Lower leg skin (tissue), 4 donors: ENCODE measurements around the gene CACNG8. TPM values are rescaled to one million over a fixed set of nuclear protein-coding genes. Genes with fewer than 3 reads are reported as not detected.

Experiments
- DNase-seq, 2 donors: peaks; one replicate each; pipeline ENCODE4 v3.0.0-alpha.2; 2019; ENCODE audit warnings: low spot score in 2 of 2
- H3K4me3 ChIP-seq: fragments of 200-600 bp; sonication (generic); 2 replicates; pipeline ENCODE4 v1.5.1; 2017; ENCODE audit warnings: mild to moderate bottlenecking, low read depth; ENCODE audit not compliant: poor library complexity, severe bottlenecking
- CTCF ChIP-seq, 3 donors: fragments of 450-650 bp; IDR thresholded peaks; one replicate each; pipeline ENCODE4 v1.5.1; 2016; ENCODE audit warnings: antibody characterized with exemption in 3 of 3, mild to moderate bottlenecking in 3 of 3, moderate library complexity in 2 of 3
- POLR2A ChIP-seq, 2 donors: fragments of 450-650 bp; IDR thresholded peaks; one replicate each; pipeline ENCODE4 v1.6.1; 2016 to 2017; ENCODE audit warnings: antibody characterized with exemption in 2 of 2, mild to moderate bottlenecking in 1 of 2, moderate library complexity in 1 of 2
- WGBS, 2 donors: methylation state at CpG; one replicate each; pipeline ENCODE4 v1.1.5; 2018; 5-methylcytosine and 5-hydroxymethylcytosine counted together
- intact Hi-C: fragments of 100-400 bp; cut with DNase I; formaldehyde crosslinking; loops from one replicate; pipeline ENCODE4 v1.15.0; 2023; ENCODE audit warnings: low total_unique reads
- total RNA-seq, 4 donors: library from RNA; depleted of rRNA; stranded (reverse); fragments of >200 nt; gene quantifications; one replicate each; pipeline ENCODE4 v1.1.0, GENCODE V29; 2016

The CACNG8 gene
- total RNA-seq, 4 donors from 2014 or later = 0.05 to 0.08 TPM; not detected in 2

GRCh38 chr19:53983457-53984289, 20.9 kb downstream of the CACNG8 start:
- WGBS, 2 donors = 67 to 70% methylated on average over 24 of the region's 24 CpGs
- intact Hi-C loops = no loop called here
- DNase-seq = no peak
- no peak for TF ChIP-seq CTCF (IDR thresholded peaks at IDR 0.05)
- no peak for TF ChIP-seq POLR2A (IDR thresholded peaks at IDR 0.05)
- no peak overlapping the region for H3K4me3 ChIP-seq

GRCh38 chr19:53985863-53986262, 23.1 kb downstream of the CACNG8 start:
- WGBS, 2 donors = 73 to 78% methylated on average over 6 of the region's 6 CpGs
- no peak overlapping the region for H3K4me3 ChIP-seq
- intact Hi-C loops = no loop called here

GRCh38 chr19:53988981-53989380, 26.2 kb downstream of the CACNG8 start:
- H3K4me3 ChIP-seq = no peak overlapping the region
- intact Hi-C loops = no loop called here
- TF ChIP-seq POLR2A (IDR thresholded peaks at IDR 0.05) (no peak), CTCF (IDR thresholded peaks at IDR 0.05) (no peak)
- 90 to 91% methylated on average over 6 of the region's 6 CpGs for WGBS, 2 donors
- no peak for DNase-seq

More at GRCh38 chr19:53985863-53986262, 23.1 kb downstream of the CACNG8 start:
- no peak for TF ChIP-seq POLR2A (IDR thresholded peaks at IDR 0.05)
- TF ChIP-seq CTCF (IDR thresholded peaks at IDR 0.05) = no peak
- no peak for DNase-seq

GRCh38 chr19:53989600-53990533, 27.1 kb downstream of the CACNG8 start:
- TF ChIP-seq CTCF (IDR thresholded peaks at IDR 0.05) = no peak
- no peak for TF ChIP-seq POLR2A (IDR thresholded peaks at IDR 0.05)
- no peak overlapping the region for H3K4me3 ChIP-seq
- DNase-seq = no peak
- 52 to 64% methylated on average over 21 to 22 of the region's 22 CpGs for WGBS, 2 donors
- intact Hi-C loops = no loop called here

- intact Hi-C loops = no loop called here
- DNase-seq = no peak
- TF ChIP-seq CTCF (IDR thresholded peaks at IDR 0.05) = no peak
- TF ChIP-seq POLR2A (IDR thresholded peaks at IDR 0.05) = no peak
Observed at GRCh38 chr19:53991224-53992113, 28.7 kb downstream of the CACNG8 start, which contains the start of gene CACNG6. Gene CACNG6, plus strand, starts transcription at chr19:53991637. Its CDS starts 1,241 bp downstream, at chr19:53992878.

More at GRCh38 chr19:53991224-53992113, 28.7 kb downstream of the CACNG8 start, which contains the start of gene CACNG6:
- no peak within 1 kb of the TSS for H3K4me3 ChIP-seq
- WGBS, 2 donors = 8 to 14% methylated on average over 19 to 55 of the region's 66 CpGs
